Natural killer cell (primary cell): Measurements from ENCODE around the gene PTPMT1. TPM values are rescaled to one million over a fixed set of nuclear protein-coding genes. Genes with fewer than 3 reads are reported as not detected.
"Not testable (repeated sequence)": the region's sequence is repeated elsewhere in the genome, so short reads cannot be mapped to it uniquely, and the experiment has no call there.

Source experiments
- ATAC-seq, 3 donors: fragments of 150-1000 bp in 2 of 3; fragments of 200-7000 bp in 1 of 3; cut with Tn5 transposase; 1 replicate in 1 of 3; 2 replicates in 2 of 3; pipeline ENCODE4 v1.10.0; 2021; ENCODE audit warnings: mild to moderate bottlenecking in 2 of 3, moderate library complexity in 2 of 3
- DNase-seq, 2 donors: peaks; one replicate each; pipeline versions ENCODE4 v3.0.0 to v3.0.0-alpha.2; 2013 to 2021; ENCODE audit warnings: mixed read lengths in 1 of 2
- H3K27ac ChIP-seq: one replicate; pipeline ENCODE4 v1.5.1; 2013; ENCODE audit warnings: mild to moderate bottlenecking, low read length
- H3K27me3 ChIP-seq: one replicate; pipeline ENCODE4 v1.6.1; 2013; ENCODE audit warnings: low read length; ENCODE audit not compliant: control insufficient read depth, insufficient read depth
- H3K36me3 ChIP-seq: one replicate; pipeline ENCODE4 v1.6.1; 2013; ENCODE audit warnings: low read length; ENCODE audit not compliant: control insufficient read depth, insufficient read depth
- H3K4me1 ChIP-seq: one replicate; pipeline ENCODE4 v1.6.1; 2013; ENCODE audit warnings: low read length; ENCODE audit not compliant: control insufficient read depth, insufficient read depth
- H3K4me3 ChIP-seq: one replicate; pipeline ENCODE4 v1.5.1; 2013; ENCODE audit warnings: low read length
- H3K9me3 ChIP-seq: one replicate; pipeline ENCODE4 v1.6.1; 2013; ENCODE audit warnings: low read length; ENCODE audit not compliant: control insufficient read depth, insufficient read depth
- H3K27ac Mint-ChIP-seq, 2 donors: one replicate each; pipeline ENCODE4 v1.8.0; 2022; ENCODE audit warnings: mild to moderate bottlenecking in 2 of 2, mixed read lengths in 2 of 2, moderate library complexity in 1 of 2
- H3K27me3 Mint-ChIP-seq, 2 donors: one replicate each; pipeline ENCODE4 v1.8.0; 2022; ENCODE audit warnings: low read depth in 2 of 2, mixed read lengths in 2 of 2
- H3K36me3 Mint-ChIP-seq: one replicate; pipeline ENCODE4 v1.8.0; 2022; ENCODE audit warnings: mixed read lengths
- H3K4me1 Mint-ChIP-seq, 2 donors: one replicate each; pipeline ENCODE4 v1.8.0; 2022; ENCODE audit warnings: mixed read lengths in 2 of 2
- H3K4me3 Mint-ChIP-seq: one replicate; pipeline ENCODE4 v1.8.0; 2022; ENCODE audit warnings: mild to moderate bottlenecking, moderate library complexity, mixed read lengths
- H3K9me3 Mint-ChIP-seq, 2 donors: one replicate each; pipeline ENCODE4 v1.8.0; 2022; ENCODE audit warnings: mixed read lengths in 2 of 2
- WGBS: methylation state at CpG from one replicate; pipeline ENCODE4 v1.1.7; 2013; ENCODE audit warnings: missing lambda C conversion rate; ENCODE audit not compliant: insufficient coverage; 5-methylcytosine and 5-hydroxymethylcytosine counted together
- intact Hi-C: fragments of 100-400 bp; cut with micrococcal nuclease; formaldehyde crosslinking; loops from one replicate; pipeline ENCODE4 v1.14.2; 2022
- total RNA-seq, 4 donors: library from RNA; stranded (reverse); fragments of 120-200 nt in 1 of 4; gene quantifications; one replicate each; pipeline versions ENCODE4 v1.2.3 to v1.2.4, GENCODE V29; 2013 to 2022
- TF ChIP-seq, protein P1 (sequence below): fragments of 200-600 bp; IDR thresholded peaks from one replicate; pipeline ENCODE4 v1.8.0; 2022; ENCODE audit warnings: antibody characterized with exemption

Gene PTPMT1
- total RNA-seq, 3 donors from 2014 or later (not counting 1 experiment from before 2014, with no cell fraction given), result 19.4 to 28.6 (median 20.4) TPM

DNA sequence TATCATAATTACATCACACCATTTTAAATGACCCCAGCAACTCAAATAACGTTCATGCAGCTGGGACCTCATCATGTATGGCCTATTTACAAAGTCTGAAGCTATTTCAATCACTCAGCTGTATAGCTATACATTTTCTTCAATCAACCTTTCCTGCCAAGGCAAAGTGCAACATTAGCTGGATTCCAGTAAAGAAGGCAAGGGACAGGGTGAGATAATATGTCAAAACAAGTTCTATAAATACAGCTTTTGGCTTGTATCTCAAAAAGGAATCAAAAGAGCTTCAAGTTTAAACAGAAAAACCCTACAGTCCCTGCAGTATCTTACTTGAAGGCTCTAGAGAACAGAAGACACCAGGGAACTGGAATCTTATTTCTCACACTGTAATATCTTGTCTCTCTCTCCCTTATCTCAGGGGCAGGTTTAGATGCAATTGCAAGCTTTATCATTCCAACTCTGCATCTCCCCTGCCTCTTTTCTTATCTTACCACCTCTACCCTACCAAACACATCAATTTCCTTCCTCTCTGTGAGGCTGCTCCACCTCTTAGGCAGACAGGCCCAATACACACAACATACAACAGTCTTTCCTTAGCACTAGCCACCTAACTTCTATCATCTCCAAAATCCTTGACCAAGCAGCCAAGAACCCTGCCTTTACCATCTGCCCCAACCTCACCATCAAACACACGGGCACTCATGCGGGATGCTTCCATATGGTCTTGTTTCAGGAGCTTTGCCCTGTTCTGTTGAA is 47.0 kb upstream of the PTPMT1 start:
- Histone ChIP-seq H3K36me3 (no peaks in the 10 kb centered on the region), H3K4me1 (peaks cover 58% of the 10 kb centered on the region), H3K9me3 (no peaks in the 10 kb centered on the region), H3K27me3 (no peaks in the 10 kb centered on the region), H3K4me3 (no peak overlapping the region), H3K27ac (peak overlapping the region; percentile 28)
- peak overlapping the region; percentile 62 to 78 for H3K27ac Mint-ChIP-seq
- H3K4me3 Mint-ChIP-seq, result peak overlapping the region; percentile 43
- H3K27me3 Mint-ChIP-seq, result no peaks in the 10 kb centered on the region
- no peaks in the 10 kb centered on the region for H3K36me3 Mint-ChIP-seq
- ATAC-seq, result peak in 2 of 3 donors; percentile 42 to 57
- no peaks in the 10 kb centered on the region for H3K9me3 Mint-ChIP-seq
- TF ChIP-seq, protein P1, sequence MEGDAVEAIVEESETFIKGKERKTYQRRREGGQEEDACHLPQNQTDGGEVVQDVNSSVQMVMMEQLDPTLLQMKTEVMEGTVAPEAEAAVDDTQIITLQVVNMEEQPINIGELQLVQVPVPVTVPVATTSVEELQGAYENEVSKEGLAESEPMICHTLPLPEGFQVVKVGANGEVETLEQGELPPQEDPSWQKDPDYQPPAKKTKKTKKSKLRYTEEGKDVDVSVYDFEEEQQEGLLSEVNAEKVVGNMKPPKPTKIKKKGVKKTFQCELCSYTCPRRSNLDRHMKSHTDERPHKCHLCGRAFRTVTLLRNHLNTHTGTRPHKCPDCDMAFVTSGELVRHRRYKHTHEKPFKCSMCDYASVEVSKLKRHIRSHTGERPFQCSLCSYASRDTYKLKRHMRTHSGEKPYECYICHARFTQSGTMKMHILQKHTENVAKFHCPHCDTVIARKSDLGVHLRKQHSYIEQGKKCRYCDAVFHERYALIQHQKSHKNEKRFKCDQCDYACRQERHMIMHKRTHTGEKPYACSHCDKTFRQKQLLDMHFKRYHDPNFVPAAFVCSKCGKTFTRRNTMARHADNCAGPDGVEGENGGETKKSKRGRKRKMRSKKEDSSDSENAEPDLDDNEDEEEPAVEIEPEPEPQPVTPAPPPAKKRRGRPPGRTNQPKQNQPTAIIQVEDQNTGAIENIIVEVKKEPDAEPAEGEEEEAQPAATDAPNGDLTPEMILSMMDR, result no peak
- 28% methylated on average over 3 of the region's 3 CpGs for WGBS
- DNase-seq, result no peak
- peaks cover 69 to 70% of the 10 kb centered on the region in 2 donors for H3K4me1 Mint-ChIP-seq
- intact Hi-C loops, result loop anchor here (5.0 kb wide), 1 partner anchor 34 kb away; the partner anchor contains the start of gene CELF1

DNA sequence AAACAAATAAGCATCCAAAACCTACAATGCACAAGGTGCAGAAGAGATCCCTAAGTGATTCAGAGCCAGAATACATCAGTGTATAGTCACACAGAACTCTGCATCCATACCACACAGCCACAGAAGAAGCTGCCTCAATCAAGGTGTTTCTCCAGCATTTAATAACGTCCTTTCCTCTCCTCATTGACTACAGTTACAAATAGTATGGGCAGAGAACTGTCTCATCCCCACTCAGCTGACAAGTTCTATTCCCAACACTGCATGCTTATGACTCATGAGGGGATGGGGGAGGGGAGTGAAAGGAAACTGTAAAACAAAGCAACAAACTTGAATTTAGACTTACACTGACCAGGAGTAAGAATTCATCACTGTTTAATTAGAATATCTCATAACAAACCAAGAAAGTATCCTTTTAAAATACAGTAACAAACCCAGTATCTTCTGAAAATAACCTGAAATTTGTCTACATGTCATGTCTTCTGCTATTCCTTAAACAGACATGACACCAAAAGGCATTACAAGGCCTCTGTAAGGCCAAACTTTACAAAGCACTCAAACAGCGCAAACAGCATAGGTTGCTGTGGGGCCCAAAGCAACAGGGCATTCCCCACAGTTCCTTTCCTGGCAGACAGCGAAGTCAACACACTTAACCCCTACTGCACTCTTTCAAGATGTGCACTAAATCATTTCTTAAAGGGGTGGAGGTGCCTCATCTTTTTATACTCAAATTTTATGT is 41.7 kb upstream of the PTPMT1 start:
- 31% methylated on average over 2 of the region's 3 CpGs for WGBS
- H3K4me3 ChIP-seq, result no peak overlapping the region
- H3K27ac ChIP-seq, result peak overlapping the region; percentile 42
- no peaks in the 10 kb centered on the region for H3K27me3 ChIP-seq
- Mint-ChIP-seq H3K4me1 (peaks cover 47 to 58% of the 10 kb centered on the region in 2 donors), H3K4me3 (peak overlapping the region; percentile 1), H3K9me3 (no peaks in the 10 kb centered on the region), H3K36me3 (no peaks in the 10 kb centered on the region), H3K27me3 (no peaks in the 10 kb centered on the region), H3K27ac (peak overlapping the region; percentile 89 to 93)
- peaks cover 26% of the 10 kb centered on the region for H3K4me1 ChIP-seq
- intact Hi-C loops, result loop anchor here (2.0 kb wide), 1 partner anchor 55 kb away; the partner anchor contains the start of genes KBTBD4 and NDUFS3
- peaks cover 3% of the 10 kb centered on the region for H3K36me3 ChIP-seq
- peak in 1 of 2 donors; percentile 81 for DNase-seq
- TF ChIP-seq, protein P1, result no peak
- H3K9me3 ChIP-seq, result no peaks in the 10 kb centered on the region
- peak; percentile 75 to 81 (median 79) for ATAC-seq

DNA sequence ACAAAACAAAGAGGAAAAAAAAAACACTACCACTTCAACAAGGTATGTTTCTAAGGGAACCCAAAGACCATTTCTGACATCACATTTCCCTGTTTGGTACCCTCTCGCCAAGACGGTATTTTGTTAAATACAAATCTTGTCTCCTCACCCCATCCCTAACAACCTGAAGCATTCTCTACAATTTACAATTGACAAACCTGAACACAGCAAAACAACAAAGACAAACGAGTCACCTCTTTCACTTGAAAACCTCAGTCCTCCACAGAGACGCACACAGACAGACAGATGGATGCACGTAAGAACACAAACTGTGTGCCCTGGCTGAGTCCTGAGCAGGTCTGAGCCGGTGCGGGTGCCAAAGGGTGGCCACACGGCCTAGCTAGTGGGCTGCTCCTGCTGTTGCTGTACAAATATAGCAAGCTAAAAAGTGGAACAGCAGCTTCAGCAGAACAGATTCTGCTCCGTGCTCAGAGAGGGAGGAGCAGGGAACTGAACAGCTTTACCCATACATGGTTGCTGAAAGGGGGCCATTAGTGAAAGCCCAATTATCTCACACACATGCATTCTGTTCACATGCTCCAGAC is 41.0 kb upstream of the PTPMT1 start:
- H3K4me1 ChIP-seq, result peaks cover 21% of the 10 kb centered on the region
- H3K27ac ChIP-seq, result peak overlapping the region; percentile 42
- peaks cover 3% of the 10 kb centered on the region for H3K36me3 ChIP-seq
- ATAC-seq (peak; percentile 14 to 50 (median 40)), DNase-seq (peak in 1 of 2 donors; percentile 56)
- intact Hi-C loops, result no loop called here
- peaks cover 44 to 55% of the 10 kb centered on the region in 2 donors for H3K4me1 Mint-ChIP-seq
- no peaks in the 10 kb centered on the region for H3K27me3 ChIP-seq
- 49% methylated on average over 9 of the region's 9 CpGs for WGBS
- H3K4me3 ChIP-seq, result no peak overlapping the region
- TF ChIP-seq, protein P1, result no peak
- H3K27ac Mint-ChIP-seq, result peak overlapping the region; percentile 89 to 93
- H3K9me3 ChIP-seq, result no peaks in the 10 kb centered on the region
- H3K36me3 Mint-ChIP-seq, result no peaks in the 10 kb centered on the region
- no peaks in the 10 kb centered on the region for H3K9me3 Mint-ChIP-seq
- H3K4me3 Mint-ChIP-seq, result peak overlapping the region; percentile 58
- H3K27me3 Mint-ChIP-seq, result no peaks in the 10 kb centered on the region

DNA sequence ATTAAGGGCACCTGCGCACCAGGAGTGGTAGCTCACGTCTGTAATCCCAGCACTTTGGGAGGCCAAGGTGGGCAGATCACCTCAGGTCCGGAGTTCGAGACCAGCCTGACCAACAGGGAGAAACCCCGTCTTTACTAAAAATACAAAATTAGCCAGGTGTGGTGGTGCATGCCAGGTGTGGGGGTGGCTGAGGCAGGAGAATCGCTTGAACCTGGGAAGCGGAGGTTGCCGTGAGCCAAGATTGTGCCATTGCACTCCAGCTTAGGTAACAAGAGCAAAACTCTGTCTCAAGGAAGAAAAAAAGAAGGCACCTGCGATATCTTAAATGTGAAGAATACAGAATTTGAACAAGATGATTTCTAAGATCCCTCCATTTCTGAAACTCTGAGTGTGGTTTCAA is 39.4 kb upstream of the PTPMT1 start:
- H3K27ac Mint-ChIP-seq, result peak overlapping the region; percentile 67 to 93
- DNase-seq, H3K9me3 ChIP-seq, H3K27me3 Mint-ChIP-seq, H3K4me3 ChIP-seq, H3K4me3 Mint-ChIP-seq, intact Hi-C loops, H3K36me3 ChIP-seq, H3K36me3 Mint-ChIP-seq, ATAC-seq, H3K27ac ChIP-seq, H3K9me3 Mint-ChIP-seq, H3K27me3 ChIP-seq: not testable (repeated sequence)
- peaks cover 43 to 51% of the 10 kb centered on the region in 2 donors for H3K4me1 Mint-ChIP-seq
- H3K4me1 ChIP-seq, result peaks cover 18% of the 10 kb centered on the region
- 93% methylated on average over 9 of the region's 9 CpGs for WGBS
